CMK (cell line): ENCODE measurements around the gene TBX6.

ENCODE experiments used
- DNase-seq: peaks from one replicate; pipeline ENCODE4 v3.0.0-alpha.2; 2010; ENCODE audit warnings: low read depth

TBX6 gene

DNA sequence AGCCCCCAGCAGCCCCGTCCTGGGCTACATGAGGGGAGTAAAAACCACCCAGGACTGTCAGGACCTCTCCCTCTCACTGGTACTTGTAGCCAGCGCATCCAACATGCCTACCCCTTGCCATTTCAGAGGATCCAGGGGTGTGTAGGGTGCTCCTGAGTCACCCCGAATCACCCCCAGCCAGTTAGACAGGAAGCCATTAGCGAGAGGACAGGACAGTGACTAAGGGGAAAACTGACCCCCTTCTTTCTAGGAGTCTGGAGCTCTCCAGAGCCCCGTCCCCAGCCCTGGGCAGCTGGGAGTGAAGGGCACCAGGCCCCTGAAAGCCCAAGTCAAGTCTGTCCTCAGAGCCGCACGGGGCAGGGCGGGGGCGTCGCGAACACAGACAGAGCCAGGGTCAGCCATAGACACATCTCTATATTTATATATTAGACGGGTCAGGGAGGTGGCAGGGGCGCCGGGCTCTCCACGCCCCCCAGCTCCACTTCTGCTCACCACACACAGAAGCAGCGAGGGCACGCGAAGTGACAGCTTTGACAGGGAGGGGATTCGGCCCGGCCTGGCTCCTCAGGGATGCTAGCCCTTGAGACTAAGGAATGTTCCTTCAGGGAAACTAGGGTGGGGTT, 22.1 kb upstream of the TBX6 start:
- no peak for DNase-seq

DNA sequence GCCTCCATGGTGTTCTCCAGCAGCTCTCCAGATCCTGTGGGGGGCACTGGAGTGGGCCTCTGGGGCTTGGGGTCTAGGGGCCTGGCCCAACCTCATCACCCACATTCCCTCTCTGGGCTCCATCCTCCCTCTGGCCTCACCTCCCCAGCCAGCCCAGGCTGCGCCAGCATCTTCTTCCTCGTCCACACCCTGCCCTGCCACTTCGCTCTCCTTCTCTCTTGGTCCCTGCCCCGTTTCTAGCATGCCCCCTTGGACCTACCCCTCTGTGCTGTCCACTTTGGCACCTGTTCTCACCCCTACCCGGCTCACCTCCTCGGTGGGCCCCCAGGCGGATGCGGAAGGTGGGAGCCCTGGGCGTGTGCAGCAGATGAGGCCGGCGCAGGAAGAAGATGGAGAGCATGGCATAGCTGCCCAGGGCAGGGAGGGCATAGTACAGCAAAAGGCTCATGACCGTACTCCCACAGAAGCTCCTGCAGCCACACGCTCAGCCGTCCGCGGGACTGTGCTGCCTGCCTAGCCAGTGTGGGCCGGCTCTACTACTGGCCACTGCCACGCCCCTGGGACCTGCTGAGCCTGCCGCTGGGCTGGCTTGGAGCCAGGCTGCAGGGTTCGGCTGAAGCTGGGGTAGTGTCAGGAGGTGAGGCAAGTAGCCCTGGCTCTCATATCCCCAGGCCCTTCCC, 21.4 kb upstream of the TBX6 start, which contains the start of gene GDPD3:
GDPD3 (minus strand) TSS at position 507 of the 680 bp plus-strand sequence; CDS start at position 448, 59 bp downstream.
- DNase-seq = no peak

DNA sequence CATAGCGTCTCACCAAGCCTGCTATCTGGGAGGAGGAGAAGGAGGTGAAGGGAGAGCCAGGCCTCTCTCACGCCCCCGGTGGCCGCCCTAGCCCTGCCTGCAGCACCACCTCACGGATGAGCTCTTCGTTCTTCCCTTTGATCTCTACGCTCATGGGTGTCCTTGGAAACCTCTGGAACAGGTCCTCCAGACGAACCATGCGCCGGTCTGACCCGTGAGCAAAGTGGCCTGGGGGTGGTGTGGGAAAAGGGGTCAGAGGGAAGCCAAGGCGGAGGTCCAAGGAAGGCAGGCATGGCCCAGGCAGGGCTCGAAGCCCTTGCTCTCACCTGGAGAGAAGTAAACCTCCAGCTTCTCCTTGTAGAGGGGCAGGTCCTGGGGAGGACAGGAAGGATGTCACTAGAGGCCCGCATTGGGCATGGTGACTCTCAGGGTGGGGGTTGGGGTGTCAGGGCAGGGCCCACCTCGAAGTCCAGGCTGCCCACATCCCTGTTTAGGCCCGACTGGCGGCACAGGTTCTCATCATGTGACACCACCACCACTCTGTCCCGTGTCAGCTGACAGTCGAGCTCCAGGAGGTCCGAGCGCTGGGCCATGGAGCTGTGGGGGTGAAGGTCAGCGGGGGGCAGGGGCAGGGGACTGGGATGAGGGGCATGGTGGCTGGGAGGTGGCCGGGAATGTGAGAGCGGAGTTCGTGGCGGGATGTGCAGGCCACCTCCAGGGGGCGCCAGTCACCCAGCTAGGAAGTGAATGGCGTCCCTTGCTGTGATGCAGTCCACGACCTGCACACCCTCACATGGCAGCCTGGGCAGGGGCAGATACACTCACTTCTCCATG, 20.7 kb upstream of the TBX6 start:
- no peak for DNase-seq

DNA sequence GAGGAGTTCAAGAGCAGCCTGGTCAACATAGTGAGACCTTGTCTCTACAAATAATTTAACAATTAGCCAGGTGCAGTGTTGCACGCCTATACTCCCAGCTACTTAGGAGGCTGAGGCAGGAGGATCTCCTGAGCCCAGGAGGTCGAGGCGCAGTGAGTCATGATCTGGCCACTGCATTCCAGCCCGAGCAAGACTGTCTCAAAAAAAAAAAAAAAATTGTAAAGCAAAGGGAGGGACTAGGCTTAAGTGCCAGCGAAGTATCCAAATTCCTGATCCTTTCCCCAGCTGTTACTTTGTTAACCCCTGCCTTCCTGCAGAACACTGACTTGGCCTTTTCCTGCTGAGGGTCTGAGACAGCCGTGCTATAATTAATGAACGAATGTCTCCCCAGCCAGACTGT, 18.9 kb upstream of the TBX6 start:
- no peak for DNase-seq

- DNase-seq = no peak
Observed at GRCh38 chr16:30108059-30108850, 16.5 kb upstream of the TBX6 start.

GRCh38 chr16:30104492-30104891, 12.8 kb upstream of the TBX6 start:
- no peak for DNase-seq

GRCh38 chr16:30104090-30104489, 12.4 kb upstream of the TBX6 start:
- DNase-seq = no peak

DNA sequence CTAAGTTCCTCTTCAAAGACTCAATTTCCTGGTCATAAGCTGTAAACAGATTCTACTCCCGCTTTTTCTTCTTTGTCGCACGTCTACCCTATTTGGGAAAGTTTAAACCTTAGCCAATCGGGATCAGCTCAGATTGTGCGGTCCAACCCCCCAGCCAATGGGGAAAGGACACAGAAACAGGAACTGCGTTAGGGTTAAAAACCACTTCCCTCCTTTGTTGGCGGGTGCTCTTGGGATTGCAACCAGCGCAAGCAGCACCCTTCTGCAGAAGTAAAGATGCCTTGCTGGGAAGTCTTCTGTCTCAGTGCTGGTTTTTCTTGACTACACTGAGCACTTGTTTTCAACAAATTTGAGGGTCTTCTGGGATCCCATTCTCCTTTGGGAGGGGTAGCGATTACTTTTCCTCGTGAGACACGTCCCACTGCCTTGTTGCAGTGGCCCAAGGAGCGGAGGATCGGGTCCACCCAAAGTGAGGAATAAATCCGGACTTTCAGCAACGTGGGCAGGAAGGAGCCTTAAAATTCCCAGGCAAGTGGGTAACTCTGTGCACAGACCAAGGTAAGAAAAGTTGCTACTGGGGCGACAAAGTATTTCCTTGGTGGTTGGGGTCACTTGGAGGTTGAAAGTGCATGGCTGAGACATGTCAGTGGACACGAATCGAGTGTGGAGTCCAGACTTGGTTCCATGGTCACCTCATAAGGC, 5.3 kb upstream of the TBX6 start:
- no peak for DNase-seq

DNA sequence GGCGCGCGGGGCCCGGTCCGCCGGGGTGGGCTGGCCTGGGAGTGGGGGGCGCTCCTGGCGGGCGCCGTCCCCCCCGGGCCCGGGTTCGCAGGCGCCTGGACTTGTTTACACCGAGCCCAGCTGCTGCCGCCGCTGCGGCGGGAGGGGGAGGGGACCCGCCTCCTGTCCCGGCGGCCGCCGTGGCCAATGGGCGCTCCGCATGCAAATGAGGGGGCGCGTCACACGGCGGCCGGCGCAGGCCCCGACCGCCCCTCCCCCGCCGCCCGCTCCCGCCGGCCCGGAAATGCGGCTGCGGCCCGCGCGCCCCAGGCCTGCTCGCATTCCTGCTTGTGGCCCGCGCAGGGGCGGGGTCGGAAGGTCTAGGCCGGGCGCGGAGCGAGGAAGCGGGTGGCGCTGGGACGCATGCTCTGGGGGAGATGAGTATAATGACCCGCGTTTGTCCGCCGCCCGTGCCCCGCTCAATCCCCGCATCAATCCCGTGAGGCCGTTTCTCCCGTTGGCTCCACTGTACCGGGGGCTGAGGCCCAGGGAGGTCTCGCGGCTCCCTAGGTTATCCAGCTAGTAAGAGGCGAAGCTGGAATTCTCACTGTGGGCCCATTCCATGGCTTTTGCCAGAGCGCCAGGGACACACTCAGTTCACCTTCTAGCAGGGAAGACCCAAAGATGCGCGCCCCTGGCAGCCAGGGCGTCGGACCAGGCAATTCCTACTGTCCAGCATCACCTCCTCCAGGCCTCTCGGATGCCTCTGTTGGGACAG, 4.6 kb upstream of the TBX6 start, which contains the start of gene YPEL3:
YPEL3 (minus strand) TSS at position 109 of the 757 bp plus-strand sequence. CDS start 731 bp downstream, outside the sequence.
- DNase-seq = peak; percentile 81

DNA sequence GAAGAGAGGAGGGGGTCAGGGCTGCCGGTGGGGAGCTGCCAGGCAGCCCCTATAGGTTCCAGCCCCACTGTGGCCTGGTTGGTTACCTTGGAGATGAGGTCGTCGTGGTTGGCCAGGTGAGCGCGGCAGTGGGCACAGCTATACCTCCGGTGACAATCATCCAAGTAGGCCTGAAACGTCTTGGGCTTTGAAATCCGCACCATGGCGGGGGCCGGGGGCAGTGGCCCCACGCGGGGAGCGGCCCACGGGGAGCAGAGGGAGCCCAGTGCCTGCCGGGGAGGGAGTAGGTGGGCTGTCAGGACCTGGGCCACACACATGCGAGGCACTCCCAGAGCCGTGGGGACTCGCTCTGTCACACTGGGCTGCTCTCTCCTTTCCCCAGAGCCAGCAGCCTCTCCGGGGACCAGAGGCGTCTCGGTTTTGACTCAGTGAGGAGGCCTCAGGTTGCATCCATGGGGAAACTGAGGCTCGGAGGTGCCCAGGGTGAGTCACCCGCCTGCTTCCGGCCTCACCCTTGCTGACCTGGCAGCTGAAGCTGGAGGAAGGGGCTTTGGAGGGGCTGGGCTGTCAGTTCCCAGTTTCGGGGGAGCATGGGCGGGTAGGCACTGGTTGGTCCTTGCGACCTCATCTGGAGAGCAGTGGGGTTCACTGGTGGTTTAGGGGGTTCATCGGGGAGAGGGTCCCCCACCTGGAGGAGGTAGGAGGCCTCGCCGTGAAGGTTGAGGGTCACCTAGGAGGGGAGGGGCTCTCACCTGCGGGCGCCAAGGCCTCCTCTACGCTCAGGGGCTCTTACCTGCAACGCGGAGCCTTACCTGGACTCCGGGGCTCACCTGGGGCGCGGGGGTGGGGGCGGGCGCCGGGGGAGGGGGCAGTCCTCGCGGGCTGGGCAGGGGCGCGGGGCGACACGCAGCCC, 3.7 kb upstream of the TBX6 start:
- no peak for DNase-seq

DNA sequence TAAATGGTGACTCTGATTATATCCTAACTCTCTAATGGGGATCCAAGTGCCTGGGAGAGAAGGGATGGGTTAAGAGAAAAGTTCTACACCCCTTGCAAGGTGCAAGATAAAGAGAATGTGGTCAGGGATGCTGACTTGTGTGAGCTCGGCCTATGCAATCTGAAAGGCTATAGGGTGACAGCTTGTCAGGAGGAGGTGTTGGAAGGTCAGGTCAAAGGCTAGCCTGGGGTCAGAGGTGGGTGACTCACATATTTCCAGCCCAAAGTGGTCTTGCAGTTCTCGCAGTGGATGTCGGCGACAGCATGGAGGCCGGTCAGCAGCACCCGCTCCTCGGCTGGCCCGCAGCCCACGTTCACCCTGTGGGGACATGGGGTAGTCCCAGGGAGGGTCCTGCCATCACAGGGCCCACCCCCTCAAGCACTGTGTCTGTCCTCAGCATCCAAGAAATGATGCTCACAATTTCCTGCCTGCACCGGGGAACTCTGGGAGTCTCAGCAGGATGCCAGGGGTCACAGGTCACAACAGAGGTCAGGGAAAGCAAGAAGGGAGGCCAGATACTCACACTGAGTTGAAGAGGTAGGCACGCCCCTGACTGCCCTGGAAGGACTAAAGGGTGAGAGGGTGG, 2.9 kb upstream of the TBX6 start:
- no peak for DNase-seq

GRCh38 chr16:30092373-30093010, 768 bp upstream of the TBX6 start:
- peak; percentile 81 for DNase-seq

- DNase-seq = no peak
Observed at GRCh38 chr16:30090610-30091331, 953 bp downstream of the TBX6 start.

DNA sequence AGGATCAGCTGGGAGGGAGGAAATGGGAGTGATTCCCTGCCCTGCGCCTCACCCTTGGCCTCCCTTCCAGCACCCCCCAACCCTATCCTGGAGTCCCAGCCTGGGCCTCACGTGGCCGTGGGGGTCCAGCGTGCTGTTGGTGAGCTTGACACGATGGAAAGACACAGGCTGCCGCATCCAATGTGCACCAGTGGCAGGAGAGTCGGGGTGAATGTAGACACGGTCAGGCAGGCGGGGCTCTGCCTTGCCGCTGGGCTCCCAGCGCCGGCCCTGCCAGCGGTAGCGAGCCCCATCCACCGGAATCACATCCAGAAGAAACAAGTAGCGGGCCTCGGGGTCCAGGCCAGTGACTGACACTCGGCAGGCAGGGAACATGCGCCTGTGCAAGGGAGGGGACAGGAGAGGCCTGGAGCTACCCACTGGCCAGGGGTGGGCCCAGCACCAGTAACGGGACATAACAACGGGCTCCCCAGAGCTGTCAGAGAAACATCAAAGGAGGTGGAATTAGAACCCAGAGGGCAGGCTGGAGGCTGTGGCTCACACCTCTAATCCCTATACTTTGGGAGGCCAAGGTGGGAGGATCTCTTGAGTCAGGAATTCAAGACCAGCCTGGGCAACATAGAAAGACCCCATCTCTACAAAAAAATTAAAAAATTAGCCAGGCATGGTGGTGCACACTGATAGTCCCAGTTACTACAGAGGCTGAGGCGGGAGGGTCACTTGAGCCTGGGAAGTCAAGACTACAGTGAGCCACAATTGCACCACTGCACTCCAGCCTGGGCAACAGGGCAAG, 2.7 kb downstream of the TBX6 start:
- no peak for DNase-seq

GRCh38 chr16:30088237-30088831, 3.4 kb downstream of the TBX6 start:
- DNase-seq = no peak

DNA sequence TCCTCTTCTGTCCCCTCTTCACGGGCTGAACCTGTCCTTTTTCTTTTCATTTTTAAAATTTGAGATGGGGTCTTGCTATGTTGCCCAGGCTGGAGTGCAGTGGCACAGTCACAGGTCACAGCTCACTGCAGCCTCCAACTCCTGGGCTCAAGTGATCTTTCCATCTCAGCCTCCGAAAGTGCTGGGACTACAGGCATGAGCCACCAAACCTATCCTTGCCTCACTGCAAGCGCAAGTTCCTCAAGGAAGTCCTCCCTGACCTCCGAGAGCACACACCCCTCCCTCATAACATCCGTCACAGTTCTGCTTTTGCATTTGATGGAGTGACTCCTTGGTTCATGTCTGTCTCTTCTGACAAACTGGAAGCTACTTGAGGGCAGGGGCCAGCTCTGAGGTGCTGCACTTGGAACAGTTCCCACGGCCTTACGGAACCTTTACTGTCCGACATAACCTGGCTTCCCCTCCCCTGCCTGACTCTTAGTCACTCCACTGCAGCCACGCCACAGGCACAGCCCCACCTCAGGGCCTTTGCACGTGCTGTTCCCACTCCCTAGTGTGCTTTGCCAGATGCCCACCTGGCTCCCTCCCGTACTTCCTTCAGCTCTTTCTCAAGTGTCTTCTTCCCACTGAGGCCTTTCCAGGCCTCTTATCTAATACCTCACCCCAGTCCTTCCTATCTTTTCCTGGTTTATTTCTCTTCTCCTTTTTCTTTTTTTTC, 4.4 kb downstream of the TBX6 start:
- DNase-seq = no peak
